ENCODE measurements around the gene DESI1. TPM values are rescaled to one million over a fixed set of nuclear protein-coding genes. Genes with fewer than 3 reads are reported as not detected.

DESI1 gene
- total RNA-seq, 3 donors from 2014 or later (not counting 1 experiment from before 2014, with no cell fraction given): 15.0 to 22.2 (median 20.6) TPM

GRCh38 chr22:41556561-41556960 lies 64.3 kb downstream of the DESI1 start:
- Histone ChIP-seq H3K36me3 (ENCODE audit: control insufficient read depth, insufficient read depth, low read length) (no peaks in the 10 kb centered on the region), H3K27me3 (ENCODE audit: control insufficient read depth, insufficient read depth, low read length) (peaks cover 17% of the 10 kb centered on the region), H3K9me3 (ENCODE audit: control insufficient read depth, insufficient read depth, low read length) (no peaks in the 10 kb centered on the region), H3K27ac (ENCODE audit: low read length) (no peak overlapping the region), H3K4me3 (ENCODE audit: low read length) (no peak overlapping the region), H3K4me1 (ENCODE audit: control insufficient read depth, insufficient read depth, low read length) (no peaks in the 10 kb centered on the region)
- whole genome bisulfite sequencing (ENCODE audit: insufficient coverage): 89% methylated on average over 10 of the region's 10 CpGs
- no peak for ATAC-seq
- no peak overlapping the region for H3K27ac Mint-ChIP-seq
- DNase-seq: no peak
- no peak overlapping the region for H3K4me3 Mint-ChIP-seq
- no peaks in the 10 kb centered on the region for H3K9me3 Mint-ChIP-seq
- peaks cover 32 to 41% of the 10 kb centered on the region in 2 donors for H3K27me3 Mint-ChIP-seq (ENCODE audit: low read depth in 2 of 2)
- H3K4me1 Mint-ChIP-seq: no peaks in the 10 kb centered on the region
- H3K36me3 Mint-ChIP-seq: no peaks in the 10 kb centered on the region
- TF ChIP-seq, protein P1, sequence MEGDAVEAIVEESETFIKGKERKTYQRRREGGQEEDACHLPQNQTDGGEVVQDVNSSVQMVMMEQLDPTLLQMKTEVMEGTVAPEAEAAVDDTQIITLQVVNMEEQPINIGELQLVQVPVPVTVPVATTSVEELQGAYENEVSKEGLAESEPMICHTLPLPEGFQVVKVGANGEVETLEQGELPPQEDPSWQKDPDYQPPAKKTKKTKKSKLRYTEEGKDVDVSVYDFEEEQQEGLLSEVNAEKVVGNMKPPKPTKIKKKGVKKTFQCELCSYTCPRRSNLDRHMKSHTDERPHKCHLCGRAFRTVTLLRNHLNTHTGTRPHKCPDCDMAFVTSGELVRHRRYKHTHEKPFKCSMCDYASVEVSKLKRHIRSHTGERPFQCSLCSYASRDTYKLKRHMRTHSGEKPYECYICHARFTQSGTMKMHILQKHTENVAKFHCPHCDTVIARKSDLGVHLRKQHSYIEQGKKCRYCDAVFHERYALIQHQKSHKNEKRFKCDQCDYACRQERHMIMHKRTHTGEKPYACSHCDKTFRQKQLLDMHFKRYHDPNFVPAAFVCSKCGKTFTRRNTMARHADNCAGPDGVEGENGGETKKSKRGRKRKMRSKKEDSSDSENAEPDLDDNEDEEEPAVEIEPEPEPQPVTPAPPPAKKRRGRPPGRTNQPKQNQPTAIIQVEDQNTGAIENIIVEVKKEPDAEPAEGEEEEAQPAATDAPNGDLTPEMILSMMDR (IDR thresholded peaks at IDR 0.05): no peak
- intact Hi-C loops (cut with micrococcal nuclease): no loop called here

DNA sequence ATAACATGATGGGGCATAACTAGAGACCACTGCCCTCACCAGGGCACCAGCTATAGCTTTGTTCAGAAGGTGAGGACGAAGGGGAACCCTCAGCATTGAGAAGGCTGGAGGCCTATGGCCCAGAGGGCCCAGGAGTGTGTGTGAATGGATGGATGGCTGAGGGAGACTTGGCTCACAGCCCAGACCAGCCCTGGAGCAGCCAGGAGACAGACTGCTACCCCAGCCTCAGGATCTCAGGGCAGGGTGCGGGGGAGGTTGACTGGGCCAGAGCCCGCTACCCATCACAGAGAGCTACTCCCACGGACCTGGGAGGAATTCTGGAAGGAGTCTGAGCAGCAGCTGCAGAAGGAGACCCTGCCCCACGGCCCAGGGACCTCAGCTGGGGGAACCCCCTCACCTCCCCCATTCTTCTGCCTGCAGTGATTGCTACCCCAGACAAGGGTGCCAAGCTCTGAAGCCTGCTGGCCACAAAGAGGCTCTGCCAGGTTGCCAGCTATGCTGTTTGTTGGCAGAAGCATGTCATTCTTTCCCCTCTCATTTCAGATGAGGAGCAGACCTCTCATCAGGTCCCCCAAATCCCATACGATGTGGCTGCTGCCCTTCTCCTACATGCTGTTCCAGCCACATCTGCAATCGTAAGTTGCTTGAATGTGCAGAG lies 65.4 kb downstream of the DESI1 start:
- intact Hi-C loops (cut with micrococcal nuclease): no loop called here
- Mint-ChIP-seq H3K4me3 (no peak overlapping the region), H3K27me3 (ENCODE audit: low read depth in 2 of 2) (peaks cover 23 to 34% of the 10 kb centered on the region in 2 donors), H3K4me1 (no peaks in the 10 kb centered on the region), H3K9me3 (no peaks in the 10 kb centered on the region), H3K36me3 (no peaks in the 10 kb centered on the region), H3K27ac (no peak overlapping the region)
- Histone ChIP-seq H3K9me3 (ENCODE audit: control insufficient read depth, insufficient read depth, low read length) (no peaks in the 10 kb centered on the region), H3K36me3 (ENCODE audit: control insufficient read depth, insufficient read depth, low read length) (no peaks in the 10 kb centered on the region), H3K4me1 (ENCODE audit: control insufficient read depth, insufficient read depth, low read length) (no peaks in the 10 kb centered on the region), H3K27me3 (ENCODE audit: control insufficient read depth, insufficient read depth, low read length) (peaks cover 7% of the 10 kb centered on the region), H3K4me3 (ENCODE audit: low read length) (no peak overlapping the region), H3K27ac (ENCODE audit: low read length) (no peak overlapping the region)
- no peak for DNase-seq
- 82% methylated on average over 6 of the region's 7 CpGs for WGBS (ENCODE audit: insufficient coverage)
- ATAC-seq: no peak
- TF ChIP-seq, protein P1 (IDR thresholded peaks at IDR 0.05): no peak

DNA sequence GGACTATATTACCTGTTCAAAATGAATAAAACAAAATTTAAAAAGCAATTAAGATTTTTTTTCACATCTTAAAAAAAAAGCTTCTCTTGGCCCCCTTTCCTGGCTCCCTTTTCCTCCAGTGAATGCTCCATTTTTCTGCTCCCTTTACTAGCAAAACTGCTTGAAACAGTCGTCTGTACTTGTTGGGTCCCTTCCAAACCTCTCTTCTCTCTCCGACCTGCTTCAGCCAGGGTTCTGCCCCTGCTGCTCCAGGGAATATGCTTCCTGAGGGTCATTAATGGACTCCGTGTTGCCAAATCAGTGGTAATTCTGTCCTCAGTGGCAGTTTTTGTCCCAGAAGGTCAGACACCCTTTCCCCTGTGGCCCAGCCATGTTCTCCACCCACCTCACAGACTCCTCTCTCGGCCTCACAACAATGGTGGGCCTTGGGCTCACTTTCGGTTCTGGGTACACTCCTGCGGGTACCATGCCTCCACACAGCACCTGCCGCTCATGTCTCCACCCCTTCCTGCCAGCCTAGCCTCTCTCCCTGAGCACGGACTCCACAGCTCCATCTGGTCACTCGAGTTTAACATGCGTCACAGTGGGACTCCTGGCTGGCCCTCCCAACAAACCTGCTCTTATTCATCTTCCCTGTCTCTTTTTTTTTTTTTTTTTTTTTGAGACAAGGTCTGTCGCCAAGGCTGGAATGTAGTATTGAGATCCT lies 68.8 kb downstream of the DESI1 start:
- ATAC-seq (no peak), DNase-seq (no peak)
- Mint-ChIP-seq H3K27ac (no peak overlapping the region), H3K4me1 (no peaks in the 10 kb centered on the region), H3K4me3 (no peak overlapping the region), H3K9me3 (no peaks in the 10 kb centered on the region), H3K36me3 (no peaks in the 10 kb centered on the region), H3K27me3 (ENCODE audit: low read depth in 2 of 2) (peaks cover 16 to 28% of the 10 kb centered on the region in 2 donors)
- TF ChIP-seq, protein P1 (IDR thresholded peaks at IDR 0.05): no peak
- H3K27me3 ChIP-seq (ENCODE audit: control insufficient read depth, insufficient read depth, low read length): no peaks in the 10 kb centered on the region
- intact Hi-C loops (cut with micrococcal nuclease): no loop called here
- WGBS (ENCODE audit: insufficient coverage): 83% methylated on average over 10 of the region's 11 CpGs
- no peak overlapping the region for H3K27ac ChIP-seq (ENCODE audit: low read length)
- no peaks in the 10 kb centered on the region for H3K4me1 ChIP-seq (ENCODE audit: control insufficient read depth, insufficient read depth, low read length)
- H3K9me3 ChIP-seq (ENCODE audit: control insufficient read depth, insufficient read depth, low read length): no peaks in the 10 kb centered on the region
- H3K4me3 ChIP-seq (ENCODE audit: low read length): no peak overlapping the region
- H3K36me3 ChIP-seq (ENCODE audit: control insufficient read depth, insufficient read depth, low read length): no peaks in the 10 kb centered on the region

All from natural killer cell (primary cell).